Activated CD8-positive, alpha-beta memory T cell treated with anti-CD3 and anti-CD28 coated beads, Interleukin-2, amount 50 U/mL, for 1 hour (primary cell): ENCODE measurements around the gene DXO.

ENCODE experiments used
- DNase-seq: peaks from one replicate; pipeline ENCODE4 v3.0.0-alpha.2; 2020; ENCODE audit errors: extremely low read depth

DXO gene

GRCh38 chr6:31930962-31931361 lies 41.0 kb downstream of the DXO start:
- DNase-seq, result no peak

GRCh38 chr6:31928672-31928939 lies 43.3 kb downstream of the DXO start:
- no peak for DNase-seq

GRCh38 chr6:31927863-31928671 lies 43.9 kb downstream of the DXO start:
- no peak for DNase-seq

- DNase-seq, result no peak
These were observed 44.6 kb downstream of the DXO start, which contains the start of gene C2 for GRCh38 chr6:31927242-31927862. Gene C2 (plus strand): TSS chr6:31927717. CDS start chr6:31927753, 36 bp downstream.

- DNase-seq, result no peak
These were observed 49.0 kb downstream of the DXO start for GRCh38 chr6:31922942-31923341.

- no peak for DNase-seq
These were observed 51.1 kb downstream of the DXO start for GRCh38 chr6:31920811-31921210.
